CD4-positive, alpha-beta T cell (primary cell): ENCODE measurements around the gene ATP13A2. TPM values are rescaled to one million over a fixed set of nuclear protein-coding genes. Genes with fewer than 3 reads are reported as not detected.

Source experiments
- ATAC-seq: fragments of 200-7000 bp; cut with Tn5 transposase; one replicate; pipeline ENCODE4 v1.10.0; 2022; ENCODE audit warnings: mild to moderate bottlenecking; ENCODE audit not compliant: poor library complexity
- CTCF ChIA-PET: fragments of 350-600 bp; sonication (Branson Sonifier 250); formaldehyde crosslinking; loops from one replicate; lab custom pipeline; 2021; ENCODE audit warnings: antibody characterized with exemption, inconsistent platforms; lab: Charles Lee
- POLR2A ChIA-PET: fragments of 350-600 bp; sonication (Branson Sonifier 250); formaldehyde crosslinking; loops from one replicate; lab custom pipeline; 2021; ENCODE audit warnings: antibody characterized with exemption, inconsistent platforms; lab: Charles Lee
- DNase-seq, 14 experiments: peaks; one replicate each; pipeline ENCODE4 v3.0.0-alpha.2; 2013 to 2020; ENCODE audit warnings: mixed read lengths in 2 of 14
- H3K27ac ChIP-seq, 2 donors: one replicate each; pipeline versions ENCODE4 v1.5.1 to v1.7.0; 2013; ENCODE audit warnings: low read length in 2 of 2, low read depth in 1 of 2, mild to moderate bottlenecking in 1 of 2
- H3K27me3 ChIP-seq, 2 experiments: 1 replicate in 1 of 2; 2 replicates in 1 of 2; pipeline versions ENCODE4 v1.6.1 to v1.7.0; 2013; ENCODE audit warnings: low read length in 2 of 2, control low read depth in 1 of 2, mild to moderate bottlenecking in 1 of 2, moderate library complexity in 1 of 2; ENCODE audit not compliant: insufficient read depth in 2 of 2, control insufficient read depth in 1 of 2
- H3K36me3 ChIP-seq: one replicate; pipeline ENCODE4 v1.6.1; 2013; ENCODE audit warnings: low read length, control low read depth; ENCODE audit not compliant: insufficient read depth
- H3K4me1 ChIP-seq: one replicate; pipeline ENCODE4 v1.6.1; 2013; ENCODE audit warnings: low read length, control low read depth; ENCODE audit not compliant: insufficient read depth
- H3K4me3 ChIP-seq: one replicate; pipeline ENCODE4 v1.5.1; 2013; ENCODE audit warnings: mild to moderate bottlenecking, low read length, moderate library complexity
- H3K9me3 ChIP-seq, 2 experiments: 1 replicate in 1 of 2; 2 replicates in 1 of 2; pipeline versions ENCODE4 v1.6.1 to v1.7.0; 2013; ENCODE audit warnings: low read length in 2 of 2, mild to moderate bottlenecking in 2 of 2, control low read depth in 1 of 2, moderate library complexity in 1 of 2; ENCODE audit not compliant: control insufficient read depth in 1 of 2, insufficient read depth in 1 of 2
- H3K27ac Mint-ChIP-seq: one replicate; pipeline ENCODE4 v1.8.0; 2020; ENCODE audit warnings: mixed read lengths
- H3K27me3 Mint-ChIP-seq: one replicate; pipeline ENCODE4 v1.8.0; 2021; ENCODE audit warnings: mixed read lengths
- H3K36me3 Mint-ChIP-seq: one replicate; pipeline ENCODE4 v1.8.0; 2021; ENCODE audit warnings: low read depth, mixed read lengths
- H3K4me1 Mint-ChIP-seq: one replicate; pipeline ENCODE4 v1.8.0; 2021; ENCODE audit warnings: low read depth, mixed read lengths
- H3K4me3 Mint-ChIP-seq: one replicate; pipeline ENCODE4 v1.8.0; 2020; ENCODE audit warnings: mild to moderate bottlenecking, mixed read lengths
- H3K9me3 Mint-ChIP-seq: one replicate; pipeline ENCODE4 v1.8.0; 2020; ENCODE audit warnings: mixed read lengths
- intact Hi-C, 2 experiments: fragments of 100-400 bp; cut with DNase I in 1 of 2; cut with micrococcal nuclease in 1 of 2; formaldehyde crosslinking; loops; one replicate each; pipeline versions ENCODE4 v1.15.1 to v1.9.0; 2023 to 2025; cut with DNase I, micrococcal nuclease
- total RNA-seq, 174 experiments: library from RNA in 2 of 174; stranded (reverse) in 2 of 174; gene quantifications; one replicate each; pipeline ENCODE4 v1.2.3 and lab custom pipeline; 2021 to 2026
- TF ChIP-seq, protein P1 (sequence below): fragments of 200-600 bp; IDR thresholded peaks from one replicate; pipeline ENCODE4 v1.8.0; 2022; ENCODE audit warnings: antibody characterized with exemption, mild to moderate bottlenecking

The ATP13A2 gene
- total RNA-seq, 2 experiments from 2014 or later: 27.0 to 30.6 TPM

DNA sequence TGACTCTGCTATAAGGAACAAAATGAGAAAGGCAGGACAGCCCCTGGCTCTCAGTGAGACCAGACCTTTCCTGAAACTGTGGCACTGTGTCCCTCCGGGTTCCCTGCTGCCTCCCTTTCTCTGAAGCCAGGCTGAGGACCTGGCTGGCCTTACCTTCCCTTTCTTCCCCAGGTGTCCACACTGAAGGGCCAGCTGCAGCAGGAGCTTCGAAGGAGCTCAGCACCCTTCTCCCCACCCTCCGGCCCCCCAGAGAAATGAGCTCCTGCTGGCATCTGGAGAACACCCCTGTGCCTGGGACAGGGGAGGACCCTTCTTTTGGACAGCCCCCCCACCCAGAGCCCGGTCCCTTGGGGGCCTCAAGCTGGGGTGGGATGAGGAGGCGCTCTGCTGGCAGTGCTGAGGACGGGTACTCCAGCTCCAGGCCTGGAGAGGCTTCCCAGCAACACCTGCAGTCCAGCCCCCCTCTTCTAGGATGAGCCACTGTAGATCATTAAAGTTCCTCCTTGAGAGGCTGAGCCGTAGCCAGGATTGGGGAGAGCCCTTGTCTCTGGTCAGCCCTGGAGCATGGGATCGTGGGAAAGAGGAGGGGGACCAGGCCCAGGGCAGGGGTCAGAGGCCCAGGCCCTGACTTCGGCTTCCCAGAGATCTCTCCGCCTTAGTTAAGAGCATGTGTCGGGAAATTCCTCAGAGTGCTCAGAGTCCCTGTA is 39.4 kb downstream of the ATP13A2 start:
- no peak overlapping the region for H3K27ac ChIP-seq
- ChIA-PET POLR2A (no interaction called here), CTCF (no interaction called here)
- intact Hi-C loops: no loop called here
- DNase-seq: no peak
- Mint-ChIP-seq H3K27ac (no peak overlapping the region), H3K4me3 (no peak overlapping the region), H3K4me1 (no peaks in the 10 kb centered on the region), H3K9me3 (no peaks in the 10 kb centered on the region), H3K27me3 (no peaks in the 10 kb centered on the region), H3K36me3 (no peaks in the 10 kb centered on the region)
- TF ChIP-seq, protein P1, sequence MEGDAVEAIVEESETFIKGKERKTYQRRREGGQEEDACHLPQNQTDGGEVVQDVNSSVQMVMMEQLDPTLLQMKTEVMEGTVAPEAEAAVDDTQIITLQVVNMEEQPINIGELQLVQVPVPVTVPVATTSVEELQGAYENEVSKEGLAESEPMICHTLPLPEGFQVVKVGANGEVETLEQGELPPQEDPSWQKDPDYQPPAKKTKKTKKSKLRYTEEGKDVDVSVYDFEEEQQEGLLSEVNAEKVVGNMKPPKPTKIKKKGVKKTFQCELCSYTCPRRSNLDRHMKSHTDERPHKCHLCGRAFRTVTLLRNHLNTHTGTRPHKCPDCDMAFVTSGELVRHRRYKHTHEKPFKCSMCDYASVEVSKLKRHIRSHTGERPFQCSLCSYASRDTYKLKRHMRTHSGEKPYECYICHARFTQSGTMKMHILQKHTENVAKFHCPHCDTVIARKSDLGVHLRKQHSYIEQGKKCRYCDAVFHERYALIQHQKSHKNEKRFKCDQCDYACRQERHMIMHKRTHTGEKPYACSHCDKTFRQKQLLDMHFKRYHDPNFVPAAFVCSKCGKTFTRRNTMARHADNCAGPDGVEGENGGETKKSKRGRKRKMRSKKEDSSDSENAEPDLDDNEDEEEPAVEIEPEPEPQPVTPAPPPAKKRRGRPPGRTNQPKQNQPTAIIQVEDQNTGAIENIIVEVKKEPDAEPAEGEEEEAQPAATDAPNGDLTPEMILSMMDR: no peak
- H3K4me3 ChIP-seq: no peak overlapping the region
- H3K36me3 ChIP-seq: peaks cover 13% of the 10 kb centered on the region
- ATAC-seq: no peak
- H3K27me3 ChIP-seq: no peaks in the 10 kb centered on the region
- no peaks in the 10 kb centered on the region for H3K9me3 ChIP-seq
- H3K4me1 ChIP-seq: no peaks in the 10 kb centered on the region

DNA sequence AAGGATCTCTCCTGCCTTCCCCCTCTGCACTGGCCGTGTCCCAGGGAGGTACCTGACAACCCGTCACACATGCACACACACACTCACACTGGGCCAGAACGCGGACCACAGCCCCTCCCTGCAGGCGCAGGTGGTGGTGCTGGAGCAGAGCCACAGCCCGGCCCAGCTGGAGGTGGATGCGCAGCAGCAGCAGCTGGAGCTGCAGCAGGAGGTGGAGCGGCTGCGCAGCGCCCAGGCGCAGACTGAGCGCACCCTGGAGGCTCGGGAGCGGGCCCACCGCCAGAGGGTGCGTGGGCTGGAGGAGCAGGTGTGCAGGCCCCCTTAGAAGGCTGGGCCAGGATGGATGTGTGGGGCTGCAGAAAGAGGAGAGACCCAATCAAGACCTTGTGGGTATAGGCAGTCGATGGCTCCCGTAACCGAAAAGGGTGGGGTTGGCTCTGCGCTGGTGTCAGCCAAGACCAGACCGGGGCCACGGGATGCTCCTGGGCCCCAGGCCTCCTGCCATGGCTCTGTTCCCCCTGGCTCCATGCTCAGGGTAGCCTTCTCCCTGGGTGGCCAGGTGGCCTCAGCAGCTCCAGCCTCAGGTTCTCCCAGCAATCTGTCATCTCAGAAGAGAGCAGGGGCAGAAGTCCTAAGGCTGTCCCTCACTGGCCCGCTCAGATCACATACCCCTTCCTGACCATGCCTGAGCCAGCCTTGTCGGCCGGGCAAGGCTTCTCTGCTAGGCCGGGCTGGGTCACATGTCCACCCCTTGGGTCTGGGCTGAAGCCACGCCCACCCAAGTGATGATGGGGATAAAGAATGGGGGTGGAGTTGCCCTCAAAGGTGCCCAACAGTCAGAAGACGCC is 40.2 kb downstream of the ATP13A2 start:
- POLR2A ChIA-PET: no interaction called here
- TF ChIP-seq, protein P1: no peak

DNA sequence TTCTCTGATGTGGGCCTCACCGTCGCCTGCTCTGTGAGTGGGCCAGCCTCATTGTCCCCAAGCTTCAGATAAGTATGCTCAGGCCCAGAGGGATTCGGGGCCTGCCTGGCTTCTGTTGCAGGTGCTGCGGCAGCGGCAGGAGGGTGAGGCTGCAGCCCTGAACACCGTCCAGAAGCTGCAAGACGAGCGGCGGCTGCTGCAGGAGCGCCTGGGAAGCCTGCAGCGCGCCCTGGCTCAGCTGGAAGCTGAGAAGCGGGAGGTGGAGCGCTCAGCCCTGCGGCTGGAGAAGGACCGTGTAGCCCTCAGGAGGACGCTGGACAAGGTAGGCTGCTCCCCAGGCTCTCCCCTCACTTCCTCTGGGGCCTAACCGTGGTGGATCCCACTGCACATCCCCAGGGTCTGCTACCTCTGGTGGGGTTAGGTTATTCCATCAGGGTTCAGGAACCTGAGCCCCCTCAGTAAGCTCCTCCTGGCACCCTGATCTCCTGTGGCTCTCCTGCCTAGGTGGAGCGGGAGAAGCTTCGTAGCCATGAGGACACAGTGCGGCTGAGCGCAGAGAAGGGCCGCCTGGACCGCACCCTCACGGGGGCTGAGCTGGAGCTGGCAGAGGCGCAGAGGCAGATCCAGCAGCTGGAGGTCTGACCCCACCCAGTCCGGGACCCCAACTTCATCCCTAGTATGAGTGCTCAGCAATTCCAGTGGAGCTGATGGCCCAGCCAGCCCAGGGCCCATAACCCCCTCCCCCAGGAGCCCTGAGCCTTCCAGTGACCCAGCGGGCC is 41.4 kb downstream of the ATP13A2 start:
- Mint-ChIP-seq H3K36me3 (peaks cover 19% of the 10 kb centered on the region), H3K4me1 (no peaks in the 10 kb centered on the region), H3K9me3 (no peaks in the 10 kb centered on the region), H3K4me3 (no peak overlapping the region), H3K27ac (no peak overlapping the region), H3K27me3 (no peaks in the 10 kb centered on the region)
- intact Hi-C loops: no loop called here
- no peaks in the 10 kb centered on the region for H3K4me1 ChIP-seq
- H3K27me3 ChIP-seq: no peaks in the 10 kb centered on the region
- TF ChIP-seq, protein P1: no peak
- DNase-seq: no peak
- ChIA-PET POLR2A (no interaction called here), CTCF (no interaction called here)
- peaks cover 28% of the 10 kb centered on the region for H3K36me3 ChIP-seq
- ATAC-seq: no peak
- no peak overlapping the region for H3K27ac ChIP-seq
- no peak overlapping the region for H3K4me3 ChIP-seq
- no peaks in the 10 kb centered on the region for H3K9me3 ChIP-seq

More for the DNA sequence above, 40.2 kb downstream of the ATP13A2 start:
- DNase-seq (no peak), ATAC-seq (no peak)
- Histone ChIP-seq H3K4me3 (no peak overlapping the region), H3K36me3 (peaks cover 18% of the 10 kb centered on the region), H3K9me3 (no peaks in the 10 kb centered on the region), H3K27ac (no peak overlapping the region), H3K4me1 (no peaks in the 10 kb centered on the region), H3K27me3 (no peaks in the 10 kb centered on the region)
- Mint-ChIP-seq H3K27ac (no peak overlapping the region), H3K36me3 (peaks cover 7% of the 10 kb centered on the region), H3K9me3 (no peaks in the 10 kb centered on the region), H3K27me3 (no peaks in the 10 kb centered on the region), H3K4me3 (no peak overlapping the region), H3K4me1 (no peaks in the 10 kb centered on the region)
- intact Hi-C loops: no loop called here
- CTCF ChIA-PET: no interaction called here
